ENCODE data around the gene KCNQ1.

The KCNQ1 gene

GRCh38 chr11:2731130-2732125 lies 286.6 kb downstream of the KCNQ1 start:
- no peak for DNase-seq (ENCODE audit: low read depth)

DNA sequence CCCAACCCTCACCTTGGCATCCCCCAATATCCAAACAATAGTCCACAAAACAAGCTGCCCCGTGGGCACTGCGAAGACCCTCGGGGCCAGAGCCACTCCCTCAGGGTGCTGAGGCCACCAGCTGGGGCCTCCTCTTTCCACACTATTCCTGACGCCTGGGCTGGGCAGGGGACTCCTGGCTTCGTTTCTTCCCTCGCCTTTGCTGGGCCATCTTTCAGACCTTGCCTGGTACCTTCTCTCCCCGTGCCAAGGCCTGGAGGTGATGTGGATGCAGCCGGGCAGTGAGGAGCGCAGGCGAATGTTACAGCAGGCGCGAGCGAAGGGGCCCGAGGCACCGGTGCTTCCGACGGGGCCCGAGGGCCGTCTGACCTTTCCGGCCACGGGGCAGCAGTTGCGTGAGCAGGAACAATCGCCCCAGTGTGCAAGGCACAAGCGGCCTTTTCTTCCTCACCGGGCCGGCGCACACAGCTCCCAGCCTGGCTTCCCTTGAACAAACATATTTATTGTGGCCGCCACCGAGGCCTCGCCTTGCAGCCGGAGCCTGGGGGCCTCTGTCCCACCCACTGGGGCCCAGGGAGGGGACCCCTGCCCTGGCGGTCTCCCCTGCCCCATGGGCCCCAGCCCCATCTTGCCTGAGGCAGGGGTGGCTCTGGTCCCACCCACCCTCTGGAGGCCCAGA lies 287.6 kb downstream of the KCNQ1 start:
- DNase-seq (ENCODE audit: low read depth): no peak

DNA sequence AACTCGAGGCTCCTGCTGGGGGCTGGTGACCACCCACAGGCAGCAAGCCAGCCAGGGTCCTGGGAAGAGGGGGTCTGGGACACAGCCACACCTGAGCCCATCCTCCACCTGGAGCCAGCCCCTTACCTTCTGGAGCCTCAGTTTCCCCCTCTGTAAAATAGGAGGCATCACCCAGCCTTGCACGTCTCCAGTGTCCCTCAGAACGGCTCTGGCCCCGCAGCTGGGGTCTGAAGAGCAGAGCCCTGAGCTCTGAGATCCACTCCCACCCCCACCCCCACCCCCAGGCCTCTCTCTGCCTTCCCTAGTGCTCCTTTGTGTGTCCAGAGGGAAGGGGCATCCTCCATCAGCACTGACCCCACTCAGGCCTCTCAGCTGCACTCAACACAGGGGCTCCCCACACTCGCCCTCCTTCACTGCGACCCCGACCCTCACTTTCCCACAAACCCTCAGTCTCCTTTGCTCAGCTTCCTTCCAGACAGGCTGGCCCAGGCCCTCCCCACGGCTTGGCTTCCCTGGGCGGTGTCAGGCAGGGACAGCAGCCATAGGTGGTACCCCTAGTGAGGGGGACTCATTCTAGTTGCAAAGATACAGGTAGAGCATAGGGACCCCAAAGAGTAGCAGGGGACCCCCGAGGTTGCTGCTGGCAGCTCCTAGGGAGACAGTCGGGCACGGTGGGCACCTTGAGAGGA lies 288.3 kb downstream of the KCNQ1 start:
- DNase-seq (ENCODE audit: low read depth): no peak

DNA sequence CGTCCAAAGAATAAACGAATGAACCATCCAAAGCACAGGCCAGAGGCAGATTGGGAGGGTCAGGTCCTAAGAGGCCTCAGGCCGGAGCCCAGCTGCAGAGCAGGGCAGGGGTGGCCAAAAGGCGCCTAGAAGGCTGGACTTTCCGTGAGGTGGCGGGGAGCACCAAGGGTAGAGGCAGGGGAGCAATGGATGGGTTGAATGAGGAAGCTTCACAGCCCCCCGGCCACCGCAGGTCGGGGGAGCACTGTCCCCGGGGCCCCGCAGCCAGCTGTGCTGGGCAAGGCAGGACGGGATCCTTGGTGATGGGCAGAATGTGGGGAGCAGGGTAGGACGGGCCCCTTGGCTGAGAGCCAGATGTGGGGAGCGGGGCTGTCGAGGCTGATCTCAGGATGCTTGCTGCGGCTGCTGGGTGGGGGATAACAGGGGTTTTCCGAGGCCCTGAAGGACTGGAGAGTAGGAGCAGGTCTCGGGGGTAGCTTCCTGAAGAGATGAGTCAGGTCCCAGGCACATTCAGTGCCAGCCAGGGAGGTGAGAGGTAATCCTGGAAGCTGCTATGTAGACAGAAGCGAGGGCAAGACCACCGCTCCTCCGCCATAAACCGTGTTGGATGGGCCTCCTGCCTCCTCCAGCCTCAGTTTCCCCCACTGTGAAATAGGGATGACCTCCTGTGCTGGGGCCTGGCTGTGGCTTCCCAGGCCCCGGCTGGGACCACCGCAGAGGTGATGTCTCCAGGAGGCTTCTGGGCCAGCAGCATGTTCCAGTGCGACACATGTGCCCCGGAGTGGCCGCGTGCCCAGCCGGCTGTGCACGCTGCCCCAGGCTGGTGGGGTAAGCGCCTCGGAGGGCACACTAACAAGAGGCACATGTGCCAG lies 289.6 kb downstream of the KCNQ1 start:
- no peak for DNase-seq (ENCODE audit: low read depth)

GRCh38 chr11:2735053-2735589 lies 290.3 kb downstream of the KCNQ1 start:
- no peak for DNase-seq (ENCODE audit: low read depth)

GRCh38 chr11:2736577-2737225 lies 291.9 kb downstream of the KCNQ1 start:
- DNase-seq (ENCODE audit: low read depth): no peak

DNA sequence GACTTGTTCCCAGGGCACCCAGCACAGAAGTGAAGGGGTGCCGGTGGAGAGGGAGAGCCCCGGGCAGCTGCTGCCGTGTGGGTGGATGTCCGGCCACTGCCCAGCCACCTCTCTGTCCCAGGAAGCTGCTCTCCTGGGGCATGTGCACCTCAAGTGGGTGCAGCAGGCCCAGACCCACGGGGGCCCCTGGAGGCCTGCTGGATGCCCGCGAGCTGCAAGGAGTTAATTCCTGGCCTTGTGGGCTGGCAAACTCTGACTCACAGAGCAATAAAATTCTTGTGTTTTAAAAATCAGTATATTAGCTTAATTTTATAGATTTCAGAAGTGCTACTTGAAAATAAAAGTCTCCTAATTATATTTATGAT lies 292.4 kb downstream of the KCNQ1 start:
- no peak for DNase-seq (ENCODE audit: low read depth)

DNA sequence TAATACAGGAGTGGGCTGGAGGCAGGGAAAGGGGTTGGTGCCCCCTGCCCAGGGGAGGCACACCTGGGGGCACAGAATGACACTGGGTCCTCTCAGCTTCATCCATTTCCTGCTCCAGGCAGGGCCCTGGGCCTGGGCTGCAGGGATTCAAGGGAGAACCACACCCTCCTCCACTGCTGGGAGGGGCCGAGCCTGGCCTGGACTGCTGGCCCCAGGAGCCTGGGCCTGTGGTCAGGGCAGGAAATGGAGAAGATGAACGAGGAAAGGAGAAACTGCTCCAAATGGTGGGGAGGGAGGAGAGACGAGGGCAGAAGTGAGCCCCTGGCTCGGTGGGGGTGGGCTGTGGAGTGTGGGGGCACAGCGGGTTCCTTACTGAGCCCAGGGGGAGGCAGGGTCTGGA lies 293.1 kb downstream of the KCNQ1 start:
- DNase-seq (ENCODE audit: low read depth): no peak

GRCh38 chr11:2738551-2739431 lies 294.0 kb downstream of the KCNQ1 start:
- no peak for DNase-seq (ENCODE audit: low read depth)

DNA sequence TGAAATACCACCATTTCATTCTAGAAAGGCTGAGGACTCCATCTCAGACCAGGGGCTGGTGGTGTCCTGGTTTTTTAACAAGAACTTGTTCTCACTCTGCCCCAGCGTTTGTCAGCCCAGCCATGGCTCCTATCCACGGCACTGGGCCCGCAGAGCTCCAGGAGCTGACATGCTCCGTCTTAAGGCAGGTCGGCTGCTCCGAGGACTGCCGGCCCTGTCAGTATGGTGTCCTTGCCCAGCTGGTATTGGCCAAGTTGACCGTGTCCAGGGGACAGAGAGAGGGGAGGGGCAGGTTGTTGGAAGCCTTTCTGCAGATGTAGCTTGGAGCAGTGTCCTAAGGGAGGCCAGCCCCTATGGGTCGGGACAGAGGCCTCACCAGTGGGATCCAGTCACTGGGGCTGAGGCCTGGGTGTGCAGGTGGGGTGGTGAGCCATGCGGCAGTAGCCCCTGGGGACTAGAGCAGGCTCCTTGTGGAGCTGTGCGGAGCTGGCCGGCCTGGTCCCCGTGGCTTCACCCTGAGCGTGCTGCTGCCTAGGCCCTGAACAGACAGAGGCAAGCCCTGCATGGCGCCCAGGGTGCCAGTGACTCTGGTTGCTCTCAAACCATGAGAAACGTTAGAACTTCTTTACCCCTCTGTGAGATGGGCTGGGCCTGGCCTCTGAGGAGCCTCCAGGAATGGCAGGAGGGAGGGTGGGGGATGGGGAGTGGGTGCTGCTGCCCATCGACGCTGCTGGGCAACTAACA lies 294.9 kb downstream of the KCNQ1 start:
- no peak for DNase-seq (ENCODE audit: low read depth)

GRCh38 chr11:2740275-2740940 lies 295.6 kb downstream of the KCNQ1 start:
- no peak for DNase-seq (ENCODE audit: low read depth)

DNA sequence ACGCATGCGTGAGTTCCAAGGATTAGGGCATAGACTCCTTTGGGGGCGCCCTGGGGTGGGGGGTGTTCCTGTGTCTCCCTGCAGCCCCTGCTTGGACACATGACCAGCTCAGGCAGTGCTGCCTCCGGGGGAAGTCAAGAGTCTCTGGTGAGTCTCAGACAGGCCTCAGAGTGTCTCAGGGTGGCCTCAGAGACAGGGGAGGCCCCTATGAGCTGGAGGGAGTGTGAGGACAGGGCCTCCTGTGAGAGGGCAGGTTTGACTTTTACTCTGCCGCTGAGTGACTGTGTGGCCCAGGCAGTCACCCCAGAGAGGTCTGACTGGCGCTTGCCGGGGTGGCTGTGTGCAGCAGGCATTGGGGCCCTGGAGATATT lies 296.2 kb downstream of the KCNQ1 start:
- no peak for DNase-seq (ENCODE audit: low read depth)

GRCh38 chr11:2741377-2742131 lies 296.7 kb downstream of the KCNQ1 start:
- no peak for DNase-seq (ENCODE audit: low read depth)

DNA sequence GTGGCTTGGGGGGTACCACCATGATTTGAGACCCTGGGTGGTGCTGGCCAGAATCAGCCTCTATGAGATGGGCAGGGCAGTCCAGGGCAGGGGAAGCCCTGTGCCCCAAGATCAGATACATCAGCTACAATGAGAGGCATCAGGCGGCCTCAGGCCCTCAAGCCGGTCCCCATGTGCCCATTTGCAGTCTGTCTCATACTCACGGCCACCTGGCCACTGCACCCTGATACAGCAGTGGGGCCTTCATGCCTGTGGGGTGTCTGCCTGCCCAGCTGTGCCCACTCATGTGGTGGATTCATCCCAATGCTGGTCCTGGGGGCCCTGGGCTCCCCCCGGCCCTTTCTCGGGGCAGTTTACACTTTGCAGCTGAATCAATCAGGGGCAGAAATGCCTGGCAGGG lies 297.4 kb downstream of the KCNQ1 start:
- no peak for DNase-seq (ENCODE audit: low read depth)

DNA sequence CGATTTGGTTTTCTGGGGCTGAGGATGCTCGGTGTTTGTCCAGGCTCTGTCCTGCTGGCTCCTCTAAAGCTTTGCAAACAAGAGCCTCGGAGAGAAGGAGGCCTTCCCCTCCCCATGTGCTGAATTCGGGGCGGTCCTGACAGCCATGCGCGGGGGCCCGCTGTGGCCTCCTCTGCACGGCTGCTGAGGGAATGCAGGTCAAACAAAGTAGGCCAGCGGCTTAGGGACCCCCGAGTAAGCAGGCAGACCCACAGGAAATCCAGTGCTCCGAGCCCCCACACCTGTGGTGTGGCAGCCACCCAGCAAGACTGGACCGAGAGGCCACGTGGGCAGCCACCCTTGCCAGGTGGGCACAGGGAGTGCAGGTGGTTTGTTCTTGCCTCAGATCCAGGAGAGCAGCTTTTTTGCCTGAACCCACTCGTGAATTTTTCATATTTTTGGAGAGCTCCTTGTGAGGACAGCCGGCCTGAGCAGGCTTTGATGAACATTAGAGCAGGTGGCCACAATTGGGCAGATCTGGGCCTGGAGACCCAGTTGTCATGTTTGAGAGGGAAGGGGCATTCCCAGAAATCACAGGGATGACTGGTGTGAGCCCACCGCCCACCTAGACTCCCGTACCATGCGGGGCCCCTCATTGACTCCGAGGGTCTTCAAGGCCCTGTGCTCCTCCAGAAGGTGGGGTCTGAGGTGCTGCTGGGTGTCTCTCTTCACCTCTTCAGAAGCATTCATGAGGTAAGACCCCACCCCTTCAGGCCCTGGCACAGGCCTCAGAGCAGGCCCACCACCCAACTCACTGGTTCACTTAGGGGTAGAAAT lies 298.0 kb downstream of the KCNQ1 start:
- DNase-seq (ENCODE audit: low read depth): no peak

DNA sequence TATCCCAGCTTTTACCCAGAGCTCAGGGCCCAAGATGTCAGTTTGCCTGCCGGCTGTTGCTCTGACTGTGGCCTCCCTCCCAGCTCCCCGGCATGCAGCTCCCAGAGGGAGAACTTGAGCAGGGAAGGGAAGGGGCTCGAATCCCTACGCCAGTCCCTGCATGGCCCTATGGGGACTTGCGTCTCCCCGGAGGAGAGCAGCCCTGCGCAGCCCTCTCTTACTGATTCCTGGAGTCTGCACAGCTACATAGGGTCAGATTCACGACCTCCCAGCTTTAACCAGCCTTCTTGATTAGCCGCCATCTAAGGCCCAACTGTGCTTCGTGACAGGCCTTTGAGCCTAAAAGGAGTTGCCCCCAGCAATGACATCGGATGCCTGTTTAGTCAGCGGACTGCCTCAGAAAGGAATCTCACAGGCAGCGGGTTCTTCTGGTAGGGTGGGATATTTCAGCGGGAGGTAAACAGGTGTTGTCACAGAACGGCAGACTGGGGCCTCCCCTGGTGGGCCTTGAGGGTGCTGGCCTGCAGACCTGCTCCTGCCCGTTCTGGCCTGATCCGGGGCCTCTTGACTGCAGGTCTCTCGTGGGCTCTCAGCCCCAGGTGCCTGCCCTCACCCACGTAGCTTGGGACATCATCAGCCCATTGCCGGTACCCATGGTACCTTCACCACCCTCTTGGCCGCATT lies 298.8 kb downstream of the KCNQ1 start:
- no peak for DNase-seq (ENCODE audit: low read depth)

Data from T follicular helper cell (primary cell).